Eye (tissue), 1 donor: ENCODE data around the gene DRC7.
"Not testable (repeated sequence)": the region's sequence is repeated elsewhere in the genome, so short reads cannot be mapped to it uniquely, and the experiment has no call there.

ENCODE experiments used
- DNase-seq: peaks from one replicate; pipeline ENCODE4 v3.0.0-alpha.2; 2015

DRC7 gene

GRCh38 chr16:57660715-57661463 lies 33.7 kb upstream of the DRC7 start:
- no peak for DNase-seq

DNA sequence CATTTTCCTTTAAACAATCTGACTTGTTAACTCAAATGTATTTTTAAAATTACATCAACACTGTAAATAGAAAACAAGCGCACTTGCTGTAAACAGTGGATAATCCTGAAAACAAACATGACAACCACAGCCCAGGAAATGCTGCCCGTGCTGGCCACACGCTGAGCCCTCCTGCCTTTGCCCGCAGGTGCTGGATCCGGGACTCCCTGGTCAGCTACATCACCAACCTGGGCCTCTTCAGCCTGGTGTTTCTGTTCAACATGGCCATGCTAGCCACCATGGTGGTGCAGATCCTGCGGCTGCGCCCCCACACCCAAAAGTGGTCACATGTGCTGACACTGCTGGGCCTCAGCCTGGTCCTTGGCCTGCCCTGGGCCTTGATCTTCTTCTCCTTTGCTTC lies 33.1 kb upstream of the DRC7 start:
- DNase-seq: no peak

DNA sequence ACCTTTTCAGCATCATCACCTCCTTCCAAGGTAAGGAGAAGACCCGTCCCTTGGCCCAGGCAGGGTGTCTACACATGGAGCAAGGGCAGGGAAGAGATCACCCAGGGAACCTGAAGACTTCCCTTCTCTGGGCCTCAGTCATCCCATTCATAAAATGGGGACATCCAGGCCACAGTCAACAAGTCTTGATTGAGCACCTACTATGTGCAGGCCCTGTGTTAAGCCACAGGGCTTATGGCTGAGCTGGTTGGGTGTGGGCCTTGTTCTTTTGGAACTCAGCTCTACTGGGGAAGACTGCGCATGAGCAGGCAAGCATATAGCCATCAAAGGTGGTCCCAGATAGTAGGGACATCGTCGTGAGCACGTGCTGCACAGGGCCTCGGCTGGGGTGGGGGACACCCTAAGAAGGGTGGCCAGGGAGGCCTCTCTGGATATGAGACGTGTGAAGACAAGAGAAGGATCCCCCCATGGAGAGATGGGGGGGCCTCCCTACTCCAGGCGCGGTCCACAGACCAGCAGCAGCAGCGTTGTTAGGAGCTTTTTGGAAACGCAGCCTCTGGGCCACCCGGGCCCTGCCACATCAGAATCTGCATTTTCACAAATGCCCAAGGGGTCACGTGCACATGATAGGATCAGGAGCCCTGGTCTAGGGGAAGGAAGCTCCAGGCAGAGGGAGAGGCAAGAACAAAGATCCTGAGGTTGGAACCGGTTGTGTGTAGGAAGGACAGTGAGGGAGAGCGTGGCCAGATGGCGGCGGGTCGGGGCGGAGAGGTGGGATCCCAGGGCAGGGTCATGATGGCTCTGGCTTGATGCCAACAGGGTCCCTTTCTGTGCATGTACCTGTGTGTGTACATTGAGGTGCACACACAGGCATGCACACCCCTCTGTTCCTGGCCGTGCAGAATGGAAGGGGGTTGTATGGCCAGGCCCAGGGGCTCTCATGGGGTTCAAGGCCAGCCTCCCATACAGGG lies 32.4 kb upstream of the DRC7 start:
- DNase-seq: no peak

DNA sequence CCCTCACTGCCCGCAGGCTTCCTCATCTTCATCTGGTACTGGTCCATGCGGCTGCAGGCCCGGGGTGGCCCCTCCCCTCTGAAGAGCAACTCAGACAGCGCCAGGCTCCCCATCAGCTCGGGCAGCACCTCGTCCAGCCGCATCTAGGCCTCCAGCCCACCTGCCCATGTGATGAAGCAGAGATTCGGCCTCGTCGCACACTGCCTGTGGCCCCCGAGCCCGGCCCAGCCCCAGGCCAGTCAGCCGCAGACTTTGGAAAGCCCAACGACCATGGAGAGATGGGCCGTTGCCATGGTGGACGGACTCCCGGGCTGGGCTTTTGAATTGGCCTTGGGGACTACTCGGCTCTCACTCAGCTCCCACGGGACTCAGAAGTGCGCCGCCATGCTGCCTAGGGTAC lies 31.2 kb upstream of the DRC7 start:
- DNase-seq: no peak

- no peak for DNase-seq
These were observed 30.5 kb upstream of the DRC7 start for GRCh38 chr16:57663917-57664661.

- no peak for DNase-seq
These were observed 30.0 kb upstream of the DRC7 start for GRCh38 chr16:57664662-57665025.

- no peak for DNase-seq
These were observed 29.1 kb upstream of the DRC7 start for GRCh38 chr16:57665541-57665940.

DNA sequence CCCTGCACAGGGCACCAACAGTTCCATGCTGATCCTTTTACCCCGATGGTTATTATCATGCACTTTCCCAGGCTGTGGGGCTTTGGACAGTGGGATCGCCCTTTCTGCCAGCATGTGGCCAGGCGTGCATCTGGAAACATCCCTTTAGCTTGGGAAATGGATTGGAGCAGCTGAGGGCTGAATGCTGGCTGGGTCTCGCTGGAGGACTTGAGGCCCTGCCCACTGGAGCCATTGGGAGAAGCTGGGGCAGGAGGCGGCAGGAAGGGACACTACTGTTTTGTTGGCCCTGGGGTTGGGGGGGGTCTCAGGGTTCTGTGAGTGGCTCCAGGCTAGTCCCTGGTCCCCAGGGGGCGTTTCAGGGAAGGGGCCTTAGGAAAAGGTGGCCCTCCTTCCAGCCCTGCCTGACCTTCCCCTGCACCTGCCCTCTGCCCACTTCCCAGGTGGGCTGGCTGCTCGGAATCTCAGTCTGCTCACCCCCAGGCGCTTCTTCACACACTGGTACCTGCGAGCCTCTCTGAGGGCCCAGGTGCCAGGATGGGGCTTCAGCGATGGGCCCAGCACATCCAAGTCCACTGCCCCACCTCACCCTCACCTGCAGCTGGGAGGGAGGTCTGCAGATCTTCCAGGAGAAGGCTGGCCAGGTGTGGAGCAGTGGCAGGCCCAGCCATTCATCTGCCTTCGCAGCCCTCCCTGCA lies 28.1 kb upstream of the DRC7 start:
- DNase-seq: no peak

DNA sequence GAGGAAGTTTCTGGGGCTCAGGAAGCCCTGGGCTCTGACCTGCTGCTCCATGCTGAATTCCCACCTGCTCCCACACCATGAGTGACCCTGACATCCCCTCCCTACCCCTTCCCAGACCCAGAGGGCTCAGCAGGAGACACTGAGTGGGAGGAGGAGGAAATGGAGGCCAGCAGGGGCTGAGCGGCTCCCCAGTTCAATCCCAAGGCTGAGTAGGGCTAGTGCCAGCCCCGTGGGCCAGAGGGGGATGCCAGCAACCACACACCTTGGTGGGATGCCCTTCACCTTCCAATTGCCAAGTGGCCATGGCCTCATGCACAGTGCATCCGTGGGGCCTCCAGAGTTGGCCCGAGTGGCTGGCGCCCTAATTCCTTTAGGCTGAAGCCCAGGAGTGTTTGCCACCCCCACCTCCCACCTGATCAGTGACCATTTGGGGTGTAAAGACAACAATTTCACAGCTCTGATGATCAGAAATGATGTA lies 27.5 kb upstream of the DRC7 start:
- no peak for DNase-seq

GRCh38 chr16:57667526-57668262 lies 26.9 kb upstream of the DRC7 start:
- no peak for DNase-seq

GRCh38 chr16:57668263-57668571 lies 26.4 kb upstream of the DRC7 start, which contains the start of gene ADGRG3:
ADGRG3 (plus strand) TSS chr16:57668306; CDS start chr16:57668348, 42 bp downstream.
- DNase-seq: no peak

DNA sequence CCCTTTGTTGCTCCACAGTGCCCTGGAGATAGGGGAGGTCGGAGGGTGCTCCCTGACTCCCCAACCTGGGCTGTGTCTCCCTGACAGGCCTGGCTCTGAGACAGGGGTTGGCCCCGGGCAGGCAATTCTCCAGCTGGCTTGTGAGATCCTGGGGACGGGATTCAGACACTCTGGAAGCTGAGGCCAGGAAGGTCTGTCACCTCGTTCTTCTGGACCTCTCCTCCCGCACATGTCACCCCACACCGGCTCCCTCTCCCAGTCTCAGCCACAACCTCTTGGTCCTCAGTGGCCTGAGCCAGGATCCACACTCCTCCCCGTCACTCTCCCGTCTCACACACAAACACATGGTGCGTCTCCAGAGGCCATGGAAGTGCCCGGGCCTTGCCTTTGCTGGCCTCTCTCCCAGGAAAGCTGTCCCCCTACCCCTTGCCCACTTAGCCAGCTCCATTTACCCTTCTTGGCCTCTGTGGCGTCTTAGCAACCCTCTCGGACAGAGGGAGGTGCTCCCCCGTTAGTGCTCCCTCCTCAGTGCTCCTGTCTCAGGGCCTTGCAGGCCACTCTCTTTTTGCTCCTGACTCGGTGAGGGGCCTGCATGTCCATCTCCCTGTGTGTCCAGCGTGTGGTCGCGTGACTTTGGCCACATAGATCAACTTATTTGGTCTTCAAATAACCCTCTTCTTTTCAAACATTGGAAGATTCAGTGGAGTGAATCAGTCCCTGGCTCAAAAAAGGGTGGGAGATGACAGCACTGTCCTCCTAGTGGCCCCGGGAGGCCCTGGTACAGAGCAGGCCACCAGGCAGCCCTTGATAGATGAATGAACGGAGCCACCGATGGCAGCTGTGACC lies 25.8 kb upstream of the DRC7 start:
- DNase-seq: no peak

DNA sequence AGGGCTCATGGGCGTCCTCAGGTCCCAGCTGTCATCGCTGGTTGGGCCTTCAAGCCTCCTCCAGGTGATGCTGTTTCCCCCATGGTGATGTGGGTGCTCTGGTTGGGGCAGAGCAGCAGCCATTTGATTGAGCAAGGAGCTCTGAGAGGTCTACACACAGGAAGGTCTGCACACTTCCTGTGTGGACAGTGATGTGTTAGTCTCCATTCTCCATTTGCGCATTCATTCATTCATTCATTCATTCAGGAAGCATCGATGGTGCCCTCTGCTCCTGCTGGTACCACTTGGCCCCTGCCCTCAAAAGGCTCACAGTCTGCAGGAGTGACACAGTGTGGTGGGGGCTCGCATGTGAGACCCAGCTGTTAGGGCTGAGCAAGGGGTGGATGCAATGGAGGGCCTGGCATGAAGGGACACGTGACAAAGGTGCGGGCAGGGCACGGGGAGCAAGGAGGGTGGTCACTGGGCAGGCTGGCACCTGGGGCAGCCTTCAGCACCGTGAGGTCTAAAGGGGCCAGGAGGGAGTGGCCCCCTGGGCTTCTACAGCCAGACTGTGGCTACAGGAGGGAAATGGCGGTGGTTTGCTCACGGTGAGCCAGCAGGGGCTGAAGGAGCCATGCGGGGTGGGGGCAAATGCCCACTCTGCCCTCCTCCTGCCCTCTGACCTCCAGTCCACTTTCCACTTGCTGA lies 25.0 kb upstream of the DRC7 start:
- no peak for DNase-seq

- no peak for DNase-seq
These were observed 24.4 kb upstream of the DRC7 start for GRCh38 chr16:57670196-57670595.

DNA sequence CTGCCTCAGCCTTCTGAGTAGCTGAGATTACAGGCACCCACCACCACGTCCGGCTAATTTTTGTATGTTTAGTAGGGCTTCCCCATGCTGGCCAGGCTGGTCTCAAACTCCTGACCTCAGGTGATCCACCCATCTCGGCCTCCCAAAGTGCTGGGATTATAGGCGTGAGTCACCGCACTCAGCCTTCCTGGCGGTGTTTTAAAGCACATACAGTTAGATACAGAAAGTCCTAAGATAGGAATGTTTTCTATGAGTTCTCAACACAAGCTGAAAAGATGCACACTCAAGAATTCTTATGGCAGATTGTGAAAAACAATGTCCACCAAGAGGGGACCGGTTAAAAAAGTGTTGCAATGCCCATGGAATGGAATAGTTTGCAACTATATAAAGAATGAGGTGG lies 23.2 kb upstream of the DRC7 start:
- not testable (repeated sequence) for DNase-seq

DNA sequence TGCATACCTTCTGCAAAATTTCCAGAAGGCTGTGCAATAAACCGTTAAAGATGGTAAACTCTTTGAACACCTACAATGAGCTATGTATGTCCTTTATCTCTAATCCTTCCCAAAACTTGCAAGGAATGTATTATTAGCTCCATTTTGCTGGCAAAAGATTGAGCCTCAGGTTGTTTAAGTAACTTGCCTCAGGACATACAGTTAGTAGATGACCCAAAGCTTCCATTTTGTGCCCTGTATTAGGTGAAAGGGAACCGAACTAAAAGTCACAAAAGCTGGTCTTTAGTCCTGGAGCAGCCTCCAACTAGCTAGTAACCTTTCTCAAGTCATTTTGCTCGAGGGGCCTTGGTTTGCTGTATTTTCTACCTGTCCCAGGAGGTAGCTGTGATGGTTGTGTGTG lies 22.2 kb upstream of the DRC7 start:
- no peak for DNase-seq

- DNase-seq: no peak
These were observed 21.8 kb upstream of the DRC7 start for GRCh38 chr16:57672824-57673223.

GRCh38 chr16:57675741-57676551 lies 18.7 kb upstream of the DRC7 start:
- no peak for DNase-seq

DNA sequence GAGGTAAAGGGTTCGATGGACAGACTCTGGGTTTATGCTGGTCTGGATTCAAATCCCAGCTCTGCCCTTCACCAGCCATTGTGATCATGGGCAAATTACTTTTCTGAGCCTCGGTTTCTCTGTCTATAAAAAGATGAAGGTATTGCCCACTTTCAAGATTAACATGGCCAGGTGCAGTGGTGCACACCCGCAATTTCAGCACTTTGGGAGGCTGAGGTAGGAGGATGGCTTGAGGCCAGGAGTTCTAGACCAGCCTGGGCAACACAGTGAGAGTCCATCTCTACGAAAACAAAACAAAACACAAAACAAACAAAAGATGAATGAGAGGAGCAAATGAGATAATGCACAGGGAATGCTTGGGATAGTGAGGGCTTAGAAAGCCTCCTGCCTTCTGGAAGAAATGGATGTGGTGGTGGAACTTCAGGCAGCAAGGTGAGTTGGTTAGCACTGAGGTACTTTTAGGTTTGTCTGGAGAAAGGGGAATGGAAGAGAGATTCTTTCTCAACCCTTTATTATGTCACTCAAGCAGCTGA lies 18.0 kb upstream of the DRC7 start:
- no peak for DNase-seq
